ENCODE measurements around the gene MEI4.
"Not testable (repeated sequence)": the region's sequence is repeated elsewhere in the genome, so short reads cannot be mapped to it uniquely, and the experiment has no call there.

The MEI4 gene

GRCh38 chr6:77683515-77683914 is 30.7 kb downstream of the MEI4 start:
- Histone ChIP-seq H3K27me3 (ENCODE audit: insufficient read depth, low read length, poor library complexity) (no peaks in the 10 kb centered on the region), H2BK15ac (replicated peaks; ENCODE audit: low read depth) (no peak overlapping the region), H3K9ac (ENCODE audit: low read length) (no peak overlapping the region), H3K4me3 (ENCODE audit: low read length) (no peak overlapping the region), H3K23ac (ENCODE audit: low read length) (no peak overlapping the region), H3K27ac (ENCODE audit: low read depth, low read length) (no peak overlapping the region), H3K79me1 (ENCODE audit: low read length) (no peaks in the 10 kb centered on the region), H3K36me3 (ENCODE audit: control insufficient read depth, insufficient read depth, low read length) (no peaks in the 10 kb centered on the region), H3K4me2 (ENCODE audit: low read length) (no peak overlapping the region), H3K18ac (ENCODE audit: low read length) (no peak overlapping the region), H2BK5ac (ENCODE audit: low read length) (no peak overlapping the region), H3K4ac (ENCODE audit: low read depth, low read length) (no peak overlapping the region), H4K8ac (ENCODE audit: low read depth, low read length) (no peak overlapping the region), H2BK120ac (ENCODE audit: low read depth, low read length) (no peak overlapping the region), H3K56ac (ENCODE audit: low read length) (no peak overlapping the region), H4K5ac (ENCODE audit: low read length) (no peak overlapping the region), H3K79me2 (ENCODE audit: control insufficient read depth, insufficient read depth, low read length) (no peaks in the 10 kb centered on the region), H2AK5ac (ENCODE audit: low read length) (no peak overlapping the region), H3K4me1 (ENCODE audit: control insufficient read depth, low read depth, low read length) (no peaks in the 10 kb centered on the region)
- no peak for DNase-seq
- WGBS (ENCODE audit: extremely low coverage, insufficient coverage, low lambda C conversion rate): no CpG with 5 or more reads among the region's 1 CpG

- Histone ChIP-seq H4K5ac (ENCODE audit: low read length) (no peak overlapping the region), H3K4me2 (ENCODE audit: low read length) (no peak overlapping the region), H3K79me2 (ENCODE audit: control insufficient read depth, insufficient read depth, low read length) (no peaks in the 10 kb centered on the region), H3K4me3 (ENCODE audit: low read length) (no peak overlapping the region), H3K79me1 (ENCODE audit: low read length) (no peaks in the 10 kb centered on the region), H3K9ac (ENCODE audit: low read length) (no peak overlapping the region), H3K4me1 (ENCODE audit: control insufficient read depth, low read depth, low read length) (no peaks in the 10 kb centered on the region), H3K18ac (ENCODE audit: low read length) (no peak overlapping the region), H3K23ac (ENCODE audit: low read length) (no peak overlapping the region), H3K27me3 (ENCODE audit: insufficient read depth, low read length, poor library complexity) (no peaks in the 10 kb centered on the region), H2BK5ac (ENCODE audit: low read length) (no peak overlapping the region), H3K4ac (ENCODE audit: low read depth, low read length) (no peak overlapping the region), H3K56ac (ENCODE audit: low read length) (no peak overlapping the region), H2BK15ac (replicated peaks; ENCODE audit: low read depth) (no peak overlapping the region), H2AK5ac (ENCODE audit: low read length) (no peak overlapping the region), H3K27ac (ENCODE audit: low read depth, low read length) (no peak overlapping the region), H4K8ac (ENCODE audit: low read depth, low read length) (no peak overlapping the region), H2BK120ac (ENCODE audit: low read depth, low read length) (no peak overlapping the region), H3K36me3 (ENCODE audit: control insufficient read depth, insufficient read depth, low read length) (no peaks in the 10 kb centered on the region)
- DNase-seq: no peak
- no CpG with 5 or more reads among the region's 2 CpGs for WGBS (ENCODE audit: extremely low coverage, insufficient coverage, low lambda C conversion rate)
These were observed 34.1 kb downstream of the MEI4 start for GRCh38 chr6:77686931-77687330.

DNA sequence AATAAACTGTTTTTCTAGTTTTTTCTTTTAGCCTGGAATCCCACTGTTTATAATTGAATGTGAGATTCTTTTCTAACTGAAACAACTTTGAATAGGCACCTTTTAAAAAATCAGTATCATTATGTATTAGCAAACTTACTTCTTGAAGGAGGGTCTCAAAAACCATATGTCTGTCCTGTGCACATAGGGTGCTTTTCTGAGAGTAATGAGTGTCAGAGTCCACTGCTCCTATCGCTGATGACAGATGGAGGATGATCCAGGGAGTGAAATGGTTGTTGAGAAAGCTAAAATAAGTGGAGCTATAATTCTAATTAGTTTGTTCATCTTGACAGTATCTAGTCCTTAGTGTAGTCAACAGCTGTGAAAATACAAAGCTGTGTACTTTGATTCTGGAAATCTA is 35.8 kb downstream of the MEI4 start:
- no peak overlapping the region for H3K23ac ChIP-seq (ENCODE audit: low read length)
- H3K79me1 ChIP-seq (ENCODE audit: low read length): no peaks in the 10 kb centered on the region
- no CpG with 5 or more reads among the region's 1 CpG for WGBS (ENCODE audit: extremely low coverage, insufficient coverage, low lambda C conversion rate)
- H2BK15ac ChIP-seq (replicated peaks; ENCODE audit: low read depth): no peak overlapping the region
- no peaks in the 10 kb centered on the region for H3K4me1 ChIP-seq (ENCODE audit: control insufficient read depth, low read depth, low read length)
- no peak overlapping the region for H3K56ac ChIP-seq (ENCODE audit: low read length)
- no peaks in the 10 kb centered on the region for H3K36me3 ChIP-seq (ENCODE audit: control insufficient read depth, insufficient read depth, low read length)
- no peak overlapping the region for H2BK5ac ChIP-seq (ENCODE audit: low read length)
- H3K9ac ChIP-seq (ENCODE audit: low read length): no peak overlapping the region
- no peaks in the 10 kb centered on the region for H3K79me2 ChIP-seq (ENCODE audit: control insufficient read depth, insufficient read depth, low read length)
- no peak overlapping the region for H2AK5ac ChIP-seq (ENCODE audit: low read length)
- no peak for DNase-seq
- H3K4ac ChIP-seq (ENCODE audit: low read depth, low read length): no peak overlapping the region
- H3K27me3 ChIP-seq (ENCODE audit: insufficient read depth, low read length, poor library complexity): no peaks in the 10 kb centered on the region
- no peak overlapping the region for H2BK120ac ChIP-seq (ENCODE audit: low read depth, low read length)
- H3K4me2 ChIP-seq (ENCODE audit: low read length): no peak overlapping the region
- H4K8ac ChIP-seq (ENCODE audit: low read depth, low read length): no peak overlapping the region
- no peak overlapping the region for H3K4me3 ChIP-seq (ENCODE audit: low read length)
- H3K18ac ChIP-seq (ENCODE audit: low read length): no peak overlapping the region
- H3K27ac ChIP-seq (ENCODE audit: low read depth, low read length): no peak overlapping the region
- no peak overlapping the region for H4K5ac ChIP-seq (ENCODE audit: low read length)

- H4K8ac ChIP-seq (ENCODE audit: low read depth, low read length); DNase-seq; H3K56ac ChIP-seq (ENCODE audit: low read length); H3K23ac ChIP-seq (ENCODE audit: low read length); H3K27ac ChIP-seq (ENCODE audit: low read depth, low read length); H2BK120ac ChIP-seq (ENCODE audit: low read depth, low read length); H3K4me1 ChIP-seq (ENCODE audit: control insufficient read depth, low read depth, low read length); H3K79me2 ChIP-seq (ENCODE audit: control insufficient read depth, insufficient read depth, low read length); H4K5ac ChIP-seq (ENCODE audit: low read length); H3K18ac ChIP-seq (ENCODE audit: low read length); H3K36me3 ChIP-seq (ENCODE audit: control insufficient read depth, insufficient read depth, low read length); H2BK15ac ChIP-seq (replicated peaks; ENCODE audit: low read depth); H3K4me3 ChIP-seq (ENCODE audit: low read length); H3K4me2 ChIP-seq (ENCODE audit: low read length); H3K4ac ChIP-seq (ENCODE audit: low read depth, low read length); H2BK5ac ChIP-seq (ENCODE audit: low read length); H3K79me1 ChIP-seq (ENCODE audit: low read length); H3K9ac ChIP-seq (ENCODE audit: low read length); H3K27me3 ChIP-seq (ENCODE audit: insufficient read depth, low read length, poor library complexity); H2AK5ac ChIP-seq (ENCODE audit: low read length): not testable (repeated sequence)
- no CpG with 5 or more reads among the region's 6 CpGs for WGBS (ENCODE audit: extremely low coverage, insufficient coverage, low lambda C conversion rate)
These were observed 47.3 kb downstream of the MEI4 start for GRCh38 chr6:77700095-77700494.

- Histone ChIP-seq H3K27me3 (ENCODE audit: insufficient read depth, low read length, poor library complexity) (no peaks in the 10 kb centered on the region), H4K5ac (ENCODE audit: low read length) (no peak overlapping the region), H3K4ac (ENCODE audit: low read depth, low read length) (no peak overlapping the region), H2BK120ac (ENCODE audit: low read depth, low read length) (no peak overlapping the region), H3K4me3 (ENCODE audit: low read length) (no peak overlapping the region), H2AK5ac (ENCODE audit: low read length) (no peak overlapping the region), H2BK5ac (ENCODE audit: low read length) (no peak overlapping the region), H3K79me2 (ENCODE audit: control insufficient read depth, insufficient read depth, low read length) (no peaks in the 10 kb centered on the region), H3K27ac (ENCODE audit: low read depth, low read length) (no peak overlapping the region), H2BK15ac (replicated peaks; ENCODE audit: low read depth) (no peak overlapping the region), H3K4me1 (ENCODE audit: control insufficient read depth, low read depth, low read length) (peaks cover 4% of the 10 kb centered on the region), H3K23ac (ENCODE audit: low read length) (no peak overlapping the region), H3K18ac (ENCODE audit: low read length) (no peak overlapping the region), H4K8ac (ENCODE audit: low read depth, low read length) (no peak overlapping the region), H3K4me2 (ENCODE audit: low read length) (no peak overlapping the region), H3K56ac (ENCODE audit: low read length) (no peak overlapping the region), H3K79me1 (ENCODE audit: low read length) (no peaks in the 10 kb centered on the region), H3K36me3 (ENCODE audit: control insufficient read depth, insufficient read depth, low read length) (no peaks in the 10 kb centered on the region), H3K9ac (ENCODE audit: low read length) (no peak overlapping the region)
- peak; percentile 35 for DNase-seq
- no CpG with 5 or more reads among the region's 2 CpGs for WGBS (ENCODE audit: extremely low coverage, insufficient coverage, low lambda C conversion rate)
These were observed 54.8 kb downstream of the MEI4 start for GRCh38 chr6:77707603-77708002.

- H3K79me2 ChIP-seq (ENCODE audit: control insufficient read depth, insufficient read depth, low read length): no peaks in the 10 kb centered on the region
- no peak overlapping the region for H3K4ac ChIP-seq (ENCODE audit: low read depth, low read length)
- H2BK120ac ChIP-seq (ENCODE audit: low read depth, low read length): no peak overlapping the region
- H2AK5ac ChIP-seq (ENCODE audit: low read length): no peak overlapping the region
- peaks cover 2% of the 10 kb centered on the region for H3K4me1 ChIP-seq (ENCODE audit: control insufficient read depth, low read depth, low read length)
- no peak overlapping the region for H2BK5ac ChIP-seq (ENCODE audit: low read length)
- no CpG with 5 or more reads among the region's 6 CpGs for WGBS (ENCODE audit: extremely low coverage, insufficient coverage, low lambda C conversion rate)
- no peak overlapping the region for H2BK15ac ChIP-seq (replicated peaks; ENCODE audit: low read depth)
- DNase-seq: no peak
- H4K5ac ChIP-seq (ENCODE audit: low read length): no peak overlapping the region
- no peak overlapping the region for H3K4me2 ChIP-seq (ENCODE audit: low read length)
- H3K23ac ChIP-seq (ENCODE audit: low read length): no peak overlapping the region
- H3K27ac ChIP-seq (ENCODE audit: low read depth, low read length): no peak overlapping the region
- no peak overlapping the region for H3K56ac ChIP-seq (ENCODE audit: low read length)
- no peak overlapping the region for H4K8ac ChIP-seq (ENCODE audit: low read depth, low read length)
- H3K9ac ChIP-seq (ENCODE audit: low read length): no peak overlapping the region
- no peak overlapping the region for H3K4me3 ChIP-seq (ENCODE audit: low read length)
- H3K79me1 ChIP-seq (ENCODE audit: low read length): no peaks in the 10 kb centered on the region
- no peaks in the 10 kb centered on the region for H3K36me3 ChIP-seq (ENCODE audit: control insufficient read depth, insufficient read depth, low read length)
- no peak overlapping the region for H3K18ac ChIP-seq (ENCODE audit: low read length)
- no peaks in the 10 kb centered on the region for H3K27me3 ChIP-seq (ENCODE audit: insufficient read depth, low read length, poor library complexity)
These were observed 62.7 kb downstream of the MEI4 start for GRCh38 chr6:77715588-77715987.

Measured in mesendoderm (in vitro differentiated cells).